Activated CD4-positive, alpha-beta T cell treated with anti-CD3 and anti-CD28 coated beads, Interleukin-2, amount 50 U/mL, for 24 hours (primary cell): Measurements from ENCODE around the gene IGDCC3.
"Not testable (repeated sequence)": the region's sequence is repeated elsewhere in the genome, so short reads cannot be mapped to it uniquely, and the experiment has no call there.

Source experiments
- DNase-seq, 2 donors: peaks; one replicate each; pipeline ENCODE4 v3.0.0-alpha.2; 2020; ENCODE audit warnings: low read depth in 1 of 2, low spot score in 1 of 2

The IGDCC3 gene

DNA sequence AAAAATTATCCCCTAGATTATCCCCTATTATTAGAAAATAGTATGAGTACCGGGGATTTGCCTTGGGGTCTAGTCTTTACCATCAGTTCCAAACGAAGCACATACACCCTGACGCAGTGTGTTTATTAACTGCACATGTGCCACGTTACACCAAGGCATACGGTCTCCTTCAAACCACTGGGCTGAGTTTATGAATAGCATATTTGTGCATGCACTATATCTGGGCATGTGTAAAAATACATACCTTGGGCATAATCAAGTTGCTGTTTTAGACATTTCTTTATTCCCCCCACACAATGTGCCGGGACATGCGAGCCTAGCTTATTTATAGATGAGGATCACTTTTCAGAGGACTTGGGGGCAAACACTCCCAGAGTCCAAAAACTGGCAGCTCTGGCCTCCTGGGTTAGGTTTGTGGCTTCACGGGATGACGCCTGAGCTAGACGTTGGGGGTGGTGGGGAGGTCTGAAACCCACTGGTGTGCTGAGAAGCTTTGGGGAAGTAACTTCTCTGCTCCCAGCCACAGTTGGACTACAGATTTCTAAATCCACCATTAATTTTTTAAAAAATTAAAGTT lies 28.7 kb upstream of the IGDCC3 start:
- no peak for DNase-seq

DNA sequence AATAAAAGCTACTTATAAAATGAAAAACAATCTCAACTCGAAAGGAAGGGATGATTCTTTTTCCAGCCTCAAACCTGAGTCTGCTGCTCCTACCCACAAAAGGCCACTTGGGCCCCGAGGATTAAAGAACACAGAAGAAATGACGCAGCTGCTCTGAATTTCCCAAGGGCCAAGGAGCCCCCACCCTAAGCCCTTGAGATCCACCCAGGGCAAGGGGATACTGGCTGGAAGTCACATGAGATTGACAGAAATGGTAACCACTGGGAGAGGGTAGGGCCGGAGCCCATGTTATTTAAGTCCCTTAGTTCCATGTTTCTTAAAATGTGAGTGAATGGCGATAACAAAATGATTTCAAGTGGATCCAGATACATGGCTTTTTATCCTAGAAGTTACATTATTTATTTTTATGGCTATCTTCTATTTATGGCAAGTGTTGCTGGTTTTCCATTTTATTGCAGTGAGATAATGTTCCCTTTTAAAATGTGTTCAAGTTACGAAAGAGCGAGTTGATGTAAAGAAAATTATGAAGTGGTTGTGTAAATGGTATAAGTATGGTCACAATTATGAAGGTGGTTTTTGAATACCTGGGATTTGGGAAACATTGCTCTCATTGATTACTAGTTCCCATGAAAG lies 28.1 kb upstream of the IGDCC3 start:
- no peak for DNase-seq

DNA sequence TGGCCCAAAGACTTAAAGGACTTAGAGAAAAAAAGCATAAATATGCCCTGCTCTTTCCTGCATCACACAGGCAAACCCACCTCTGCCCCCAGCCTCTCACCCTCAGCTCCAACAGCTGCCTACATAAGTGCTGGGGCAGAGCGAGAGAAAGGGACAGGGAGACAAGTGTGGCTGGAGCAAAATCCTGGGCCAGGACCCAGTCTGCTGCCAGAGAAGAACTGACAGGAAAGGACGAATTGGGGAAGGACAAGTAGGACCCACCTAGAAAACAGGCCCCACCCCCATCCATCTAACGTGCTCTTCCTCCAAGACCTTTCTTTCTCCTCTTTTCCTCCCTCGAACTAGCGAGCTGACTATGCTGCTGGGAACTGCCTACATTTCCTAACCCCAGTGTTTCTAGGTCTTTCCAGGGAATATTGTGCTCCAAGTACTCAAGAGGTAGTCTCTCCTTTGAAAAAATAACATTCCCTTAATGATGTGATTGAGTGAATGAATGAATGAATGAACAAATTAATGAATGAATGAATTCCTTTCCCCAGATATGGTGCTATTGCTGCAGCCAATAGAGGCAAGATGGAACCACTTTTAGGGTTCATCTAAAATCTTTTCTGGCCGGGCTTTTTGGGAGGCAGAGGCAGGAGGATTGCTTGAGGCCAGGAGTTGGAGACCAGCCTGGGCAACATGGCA lies 26.5 kb upstream of the IGDCC3 start:
- no peak for DNase-seq

DNA sequence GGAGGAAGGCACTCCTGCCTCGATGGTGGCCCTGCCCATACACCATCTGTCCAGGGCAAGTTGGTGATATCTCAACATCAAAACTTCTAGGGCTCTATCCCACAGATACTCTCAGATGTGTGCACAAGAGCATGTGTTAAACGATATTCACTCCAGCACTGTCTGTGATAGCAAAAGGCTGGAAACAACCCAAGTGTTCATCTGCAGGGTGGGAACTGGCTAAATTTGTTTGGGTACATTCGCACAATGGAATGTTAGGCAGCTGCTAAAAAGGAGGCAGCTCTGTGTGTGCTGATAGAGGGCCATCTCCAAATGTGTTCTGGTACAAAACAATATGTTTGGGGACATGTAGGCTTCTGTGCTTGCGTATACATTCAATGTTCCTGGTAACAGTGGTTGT lies 25.2 kb upstream of the IGDCC3 start:
- DNase-seq = no peak

DNA sequence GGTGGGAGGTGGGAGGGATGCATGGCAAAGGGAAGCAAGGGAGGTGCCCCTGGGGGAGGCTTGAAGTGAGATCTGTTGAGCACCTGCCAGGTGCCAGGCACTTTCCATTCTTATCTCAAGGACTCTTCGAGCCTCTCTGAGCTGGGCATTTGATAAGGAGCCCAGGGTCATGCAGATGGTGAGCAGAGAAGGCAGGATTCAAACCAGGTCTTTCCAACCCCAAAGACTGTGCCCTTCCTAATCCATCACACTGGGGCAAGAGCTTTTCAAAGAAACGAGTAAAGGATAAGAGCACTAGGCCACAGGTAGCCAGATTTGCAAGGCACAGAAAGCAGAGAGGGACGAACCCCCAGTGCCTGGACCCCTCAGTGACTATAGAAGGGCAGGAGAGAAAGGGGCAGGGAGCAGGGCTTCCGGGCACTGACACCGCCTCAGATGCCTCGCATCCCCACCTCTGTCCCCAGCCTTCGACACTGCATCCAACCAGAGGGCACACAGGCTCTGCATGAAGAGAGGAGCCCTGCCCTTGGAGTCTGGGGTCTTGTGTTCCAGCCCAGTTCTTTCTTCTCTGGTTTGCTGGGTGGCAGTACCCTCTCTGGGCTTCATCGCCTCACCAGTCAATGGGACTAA lies 23.9 kb upstream of the IGDCC3 start:
- DNase-seq = no peak

DNA sequence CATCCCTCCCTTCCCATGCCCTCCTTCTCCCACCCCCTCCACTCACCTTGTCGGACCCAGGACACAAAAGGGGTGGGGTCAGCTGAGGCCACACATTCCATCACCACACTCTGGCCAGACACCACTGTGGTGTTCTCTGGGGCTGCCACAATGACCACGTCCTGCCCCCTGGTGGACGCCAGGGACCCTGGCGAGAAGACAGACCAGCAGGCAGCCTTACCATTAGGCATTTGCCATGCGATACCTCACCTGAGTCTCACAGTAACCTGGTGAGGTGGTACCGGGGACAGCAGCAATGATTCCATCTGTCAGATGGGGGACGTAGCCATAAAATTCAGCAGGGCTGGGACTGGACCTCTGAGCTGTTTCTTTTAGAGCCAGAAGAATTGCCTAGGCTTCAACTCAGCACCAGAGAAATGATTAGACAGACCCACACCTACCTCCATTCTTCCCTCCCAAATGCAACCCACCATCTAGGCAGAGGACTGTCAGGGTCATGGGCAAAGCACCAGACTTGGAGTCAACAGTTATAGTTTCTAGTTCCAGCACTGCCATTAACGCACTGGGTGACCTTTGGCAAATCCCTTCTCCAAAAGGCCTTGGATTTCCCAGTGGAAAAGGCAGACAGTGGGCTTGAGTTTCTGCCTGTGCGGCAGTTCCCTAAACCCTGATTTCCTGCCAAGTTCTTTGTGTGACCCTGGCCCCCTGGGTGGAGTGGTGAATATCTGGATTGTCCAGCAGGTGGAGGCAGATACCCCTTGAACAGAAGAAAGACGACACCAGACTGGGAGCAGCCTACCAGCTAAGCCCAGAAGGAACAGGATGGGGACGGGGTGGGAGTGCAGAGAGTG lies 23.2 kb upstream of the IGDCC3 start:
- peak in 1 of 2 donors; percentile 17 for DNase-seq

DNA sequence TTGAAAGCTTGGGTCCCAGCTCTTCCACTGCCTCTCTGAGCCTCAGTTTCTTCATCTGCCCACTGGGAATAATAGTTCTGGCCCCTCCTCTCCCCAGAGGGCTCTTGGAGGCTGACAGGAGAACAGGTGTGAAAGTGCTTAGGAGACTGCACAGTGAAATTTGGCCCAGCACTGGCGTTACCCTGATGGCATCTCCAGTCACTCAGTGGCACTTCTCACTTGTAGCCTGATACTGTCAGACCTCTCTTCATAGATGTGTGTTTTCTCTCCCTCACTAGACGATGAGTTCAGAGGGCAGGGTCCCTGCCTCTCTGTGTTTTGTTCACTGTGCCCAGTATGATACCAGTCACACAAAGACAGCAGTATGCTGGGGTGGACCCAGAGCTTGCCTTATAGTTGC lies 22.2 kb upstream of the IGDCC3 start:
- no peak for DNase-seq

DNA sequence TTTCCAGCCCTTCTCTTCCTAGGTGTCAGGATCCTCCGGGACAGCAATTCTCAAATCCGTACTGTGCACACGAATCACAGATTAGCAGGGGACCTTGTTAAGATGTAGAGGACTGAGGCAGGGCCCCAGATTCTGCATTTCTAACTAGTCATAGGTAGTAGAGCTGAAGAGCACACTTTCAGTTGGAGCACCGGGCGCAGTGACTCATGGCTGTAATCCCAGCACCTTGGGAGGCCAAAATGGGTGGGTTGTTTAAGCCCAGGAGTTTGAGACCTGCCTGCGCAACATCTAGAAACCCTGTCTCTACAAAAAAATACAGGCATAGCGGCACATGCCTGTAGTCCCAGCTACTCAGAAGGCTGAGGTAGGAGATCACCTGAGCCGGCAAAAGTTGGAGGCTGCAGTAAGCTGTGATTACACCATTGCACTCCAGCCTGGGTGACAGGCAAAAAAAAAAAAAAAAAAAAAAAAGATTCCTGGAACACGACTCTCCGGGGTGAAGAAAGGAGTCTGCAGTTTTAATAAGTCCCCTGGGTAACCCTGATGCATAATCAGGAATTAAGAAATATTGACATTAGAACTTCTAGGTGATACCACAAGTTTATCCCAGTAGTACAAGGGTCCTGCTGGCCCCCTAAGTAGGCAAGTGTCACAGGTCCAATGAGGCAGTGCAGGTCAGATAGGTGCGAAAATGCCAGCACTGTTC lies 21.4 kb upstream of the IGDCC3 start:
- DNase-seq = no peak

DNA sequence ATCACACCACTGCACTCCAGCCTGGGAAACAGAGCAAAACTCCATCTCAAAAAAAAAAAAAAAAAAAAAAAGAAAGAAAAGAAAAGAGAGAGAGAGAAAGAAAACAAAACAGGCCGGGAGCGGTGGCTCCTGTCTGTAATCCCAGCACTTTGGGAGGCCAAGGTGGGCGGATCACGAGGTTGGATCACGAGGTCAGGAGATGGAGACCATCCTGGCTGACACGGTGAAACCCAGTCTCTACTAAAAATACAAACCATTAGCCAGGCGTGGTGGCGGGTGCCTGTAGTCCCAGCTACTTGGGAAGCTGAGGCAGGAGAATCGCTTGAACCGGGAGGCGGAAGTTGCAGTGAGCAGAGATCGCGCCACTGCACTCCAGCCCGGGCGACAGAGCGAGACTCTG lies 20.7 kb upstream of the IGDCC3 start:
- not testable (repeated sequence) for DNase-seq

DNA sequence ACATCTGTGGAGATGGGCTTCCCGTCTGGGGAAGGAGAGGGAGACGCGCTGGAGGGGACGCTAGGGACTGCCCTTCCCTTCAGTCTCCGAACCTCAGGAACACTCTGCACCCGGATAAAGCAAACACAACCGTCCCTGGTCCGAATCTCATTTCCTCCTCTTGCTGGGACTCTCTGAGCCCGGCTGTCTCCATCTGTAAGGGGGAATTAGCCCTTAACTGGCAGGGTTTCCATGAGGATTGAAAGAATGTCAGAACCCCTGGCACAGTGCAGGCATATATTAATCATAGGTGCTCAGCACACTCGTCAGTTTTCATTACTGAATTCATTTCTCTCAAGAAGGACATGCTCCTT lies 19.1 kb upstream of the IGDCC3 start:
- no peak for DNase-seq

DNA sequence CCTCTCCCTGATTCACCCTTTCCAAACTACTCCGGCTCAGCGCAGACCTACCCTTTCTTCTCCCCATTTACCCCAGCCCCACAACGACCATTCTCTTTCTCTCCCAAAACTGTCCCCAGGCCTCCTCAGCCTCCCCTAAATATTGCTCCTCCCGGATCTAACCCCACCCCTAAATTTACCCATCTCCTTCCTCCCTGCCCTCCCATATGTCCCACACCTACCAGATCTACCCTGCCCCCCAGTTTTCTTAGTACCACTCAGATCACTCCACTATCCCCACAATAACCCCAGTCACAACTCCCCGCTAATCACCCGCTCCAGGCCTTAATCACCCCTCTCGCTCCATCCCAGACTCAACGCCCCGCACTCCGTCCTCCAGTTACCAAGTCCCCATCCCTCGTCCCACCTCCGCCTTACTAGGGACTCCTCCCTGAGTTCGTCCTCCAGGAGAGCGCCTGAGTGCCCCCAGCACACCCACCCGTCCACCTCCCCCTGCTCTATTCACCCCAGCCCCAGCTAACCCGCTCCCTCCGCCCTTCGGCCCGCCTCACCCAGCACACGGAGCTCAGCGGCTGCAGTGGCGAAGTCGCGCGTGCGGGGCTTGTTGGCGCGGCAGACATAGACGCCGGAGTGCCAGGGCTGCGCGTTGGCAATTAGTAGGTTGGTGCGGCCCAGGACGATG lies 18.6 kb upstream of the IGDCC3 start:
- DNase-seq = no peak

DNA sequence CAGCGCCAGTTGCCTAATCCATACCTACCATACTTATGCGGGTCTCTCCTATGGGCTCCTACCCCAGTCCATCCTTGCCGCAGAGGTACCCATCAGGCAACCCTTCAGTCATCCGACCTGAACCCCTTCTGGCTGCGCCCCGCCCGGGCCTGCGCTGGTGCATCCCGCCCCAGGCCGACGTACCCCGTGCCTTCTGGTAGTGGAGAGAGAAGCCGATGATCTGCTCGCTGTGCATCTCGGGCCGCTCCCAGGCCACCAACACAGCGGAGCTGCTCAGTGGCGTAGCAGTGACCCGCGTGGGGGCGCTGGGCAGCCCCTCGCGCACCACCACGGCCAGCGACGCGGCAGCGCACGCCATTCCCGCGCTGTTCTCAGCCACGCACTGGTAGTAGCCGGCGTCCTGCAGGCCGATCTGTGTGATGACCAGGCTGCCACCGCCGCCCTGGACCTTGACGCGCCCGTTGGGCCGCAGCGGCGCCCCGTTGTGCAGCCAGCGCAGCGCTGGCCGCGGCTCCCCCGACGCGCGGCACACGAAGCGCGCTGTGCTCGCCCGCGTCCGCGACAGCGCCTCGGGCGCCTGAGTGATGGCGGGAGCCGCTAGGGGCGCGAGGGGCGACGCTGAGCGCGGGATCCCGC lies 17.9 kb upstream of the IGDCC3 start:
- DNase-seq = no peak

DNA sequence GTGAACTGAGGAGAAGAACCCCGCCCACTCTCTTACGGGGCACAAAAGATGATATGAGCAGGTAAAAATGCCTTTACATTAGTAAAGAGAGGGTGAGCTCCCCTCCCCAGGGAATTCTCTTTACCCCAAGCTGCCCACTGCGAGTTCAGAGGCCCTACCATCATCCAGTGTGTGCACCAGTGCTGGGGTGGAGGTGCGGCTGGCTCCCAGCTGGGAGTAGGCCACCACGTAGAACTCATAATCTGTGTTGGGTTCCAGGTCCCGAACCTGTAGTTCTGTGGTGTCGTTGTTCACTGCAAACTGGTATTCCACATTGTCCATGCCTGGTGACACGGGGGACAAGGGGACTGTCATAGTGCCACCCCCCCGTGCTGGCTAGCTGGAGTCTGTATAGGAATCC lies 17.1 kb upstream of the IGDCC3 start:
- no peak for DNase-seq

DNA sequence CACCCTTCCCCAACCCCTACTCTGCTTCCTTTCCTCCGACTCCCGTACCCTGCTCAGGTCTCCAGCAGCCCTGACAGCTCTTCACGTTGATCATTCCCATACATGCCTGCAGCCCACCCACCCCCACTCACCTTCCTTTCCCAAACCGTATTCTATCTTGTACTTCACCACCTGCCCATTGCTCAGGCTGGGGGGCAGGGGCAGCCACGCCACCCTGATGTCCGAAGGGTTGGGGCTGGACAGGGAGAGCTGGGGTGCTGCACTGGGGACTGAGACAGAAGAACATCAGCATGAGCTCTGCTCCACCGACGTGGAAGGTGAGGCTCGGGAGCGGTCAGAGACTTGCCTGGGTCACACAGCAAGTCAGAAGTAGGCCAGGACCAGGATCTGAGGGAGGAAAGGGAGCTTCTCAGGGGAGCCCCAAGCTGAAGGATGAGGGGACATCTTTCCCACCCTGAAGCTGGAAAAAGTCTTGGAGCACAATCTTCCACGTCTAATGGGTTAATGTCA lies 16.5 kb upstream of the IGDCC3 start:
- no peak for DNase-seq

DNA sequence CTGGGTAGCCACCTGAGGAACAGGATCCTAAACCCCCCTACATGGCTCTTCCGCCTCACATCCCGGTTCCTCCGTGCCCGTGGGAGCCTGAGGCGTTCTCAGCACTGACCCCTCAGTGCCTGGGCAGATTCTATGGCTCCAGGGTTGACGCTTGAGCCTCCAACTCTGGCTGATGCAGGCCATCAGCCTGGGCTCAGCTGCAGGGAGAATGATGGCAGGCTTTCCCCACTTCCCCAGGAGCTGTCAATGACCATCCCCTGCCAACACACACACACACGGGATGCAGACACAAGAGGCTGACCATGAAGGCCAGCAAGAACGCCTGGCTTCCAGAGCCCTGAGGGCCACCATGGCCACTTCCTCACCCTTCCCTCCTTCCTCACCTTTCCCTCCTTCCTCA lies 15.8 kb upstream of the IGDCC3 start:
- DNase-seq = no peak

DNA sequence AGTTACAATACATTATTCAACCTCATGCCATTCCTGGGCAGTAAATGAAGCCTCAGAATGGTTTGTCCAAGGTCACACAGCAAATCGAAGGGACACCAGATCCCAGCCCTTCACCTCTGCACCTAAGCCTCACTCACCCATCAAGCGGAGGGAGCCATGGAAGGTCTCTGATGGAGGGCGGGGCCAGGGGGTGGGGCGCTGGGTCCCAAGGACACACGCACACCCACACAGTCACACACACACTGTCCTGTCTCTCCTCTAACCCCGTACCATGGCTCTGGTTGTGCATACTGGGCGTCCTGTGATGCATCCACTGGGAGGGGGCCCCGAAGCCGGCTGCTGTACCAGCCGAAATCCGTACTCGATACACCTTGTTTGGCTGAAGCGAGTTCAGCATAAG lies 15.3 kb upstream of the IGDCC3 start:
- no peak for DNase-seq

DNA sequence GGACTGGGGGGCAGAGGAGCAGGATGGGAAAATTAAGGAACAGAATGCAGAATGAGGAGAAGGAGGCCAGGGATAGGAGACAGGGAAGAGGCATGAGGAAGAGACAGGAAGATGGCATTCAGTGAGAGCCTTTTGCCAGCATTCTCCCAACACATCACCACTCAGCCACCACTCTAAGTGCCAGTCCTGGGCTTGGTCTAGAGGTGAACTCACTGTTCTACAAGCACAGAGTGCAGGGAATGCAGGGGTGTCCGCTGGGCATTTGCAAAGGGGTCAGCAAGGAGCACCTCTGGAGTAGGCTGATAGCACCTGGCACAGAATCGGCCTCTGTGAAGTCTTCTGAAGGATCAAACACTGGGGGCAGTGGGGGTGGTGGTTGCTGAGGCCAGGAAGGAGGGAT lies 14.6 kb upstream of the IGDCC3 start:
- no peak for DNase-seq

DNA sequence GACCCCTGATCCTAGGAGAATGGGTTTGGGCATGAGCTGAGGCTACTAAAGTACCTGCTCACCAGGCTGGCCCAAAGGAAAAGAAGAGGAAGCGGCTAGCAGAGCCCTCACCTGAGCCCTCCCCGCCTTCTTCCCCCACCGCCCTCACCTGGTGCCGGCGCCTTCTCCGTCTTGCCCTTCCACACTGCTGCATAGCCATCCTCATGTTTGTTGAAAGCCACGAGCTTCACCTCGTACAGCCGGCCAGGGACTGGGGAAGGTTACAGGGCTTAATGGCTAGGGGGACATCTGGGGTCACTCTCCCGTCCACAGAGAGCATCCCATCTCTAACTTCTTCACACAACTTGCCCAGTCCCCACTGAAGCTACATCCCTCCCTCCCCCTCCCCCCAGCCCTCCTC lies 13.9 kb upstream of the IGDCC3 start:
- DNase-seq = no peak

DNA sequence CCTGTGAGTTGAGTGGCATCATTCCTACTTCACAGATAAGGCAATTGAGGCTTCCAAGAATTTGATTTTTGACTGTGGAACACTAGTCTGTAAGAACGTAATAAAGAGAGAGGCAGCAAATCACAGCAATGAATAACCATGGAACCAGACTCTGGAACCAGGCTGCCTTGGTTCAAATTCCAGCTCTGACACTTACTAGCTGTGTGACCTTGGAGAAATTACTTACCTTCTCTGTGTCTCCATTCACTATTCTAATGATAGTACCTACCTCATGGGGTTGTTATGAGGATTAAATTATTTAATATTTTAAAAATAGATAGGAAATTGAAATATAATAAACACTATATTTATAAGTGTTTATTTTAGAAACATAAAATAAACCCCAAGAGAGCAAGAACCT lies 12.6 kb upstream of the IGDCC3 start:
- DNase-seq = no peak

DNA sequence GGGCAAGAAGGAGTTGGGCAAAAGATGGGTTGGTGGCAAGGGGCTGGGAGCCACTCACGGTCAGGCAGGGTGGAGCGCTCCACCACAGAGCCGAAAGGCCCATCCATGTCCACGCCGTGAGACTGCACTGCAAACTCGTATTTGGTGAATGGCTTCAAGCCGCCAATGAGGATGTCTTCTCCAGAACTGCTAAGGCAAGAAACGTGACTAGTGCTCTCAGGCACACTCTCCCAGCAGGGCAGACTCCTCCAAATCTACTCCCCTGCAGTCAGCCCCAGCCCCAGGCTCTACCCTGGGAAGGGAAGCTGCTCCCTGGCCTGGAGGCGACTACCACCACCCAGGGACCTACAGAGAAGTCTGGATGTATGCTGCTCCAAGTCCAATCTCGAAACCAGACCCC lies 11.4 kb upstream of the IGDCC3 start:
- DNase-seq = no peak
